Left ventricle myocardium superior (tissue), 1 donor: Measurements from ENCODE around the gene JPT1. TPM values are rescaled to one million over a fixed set of nuclear protein-coding genes. Genes with fewer than 3 reads are reported as not detected.

Experiments
- ATAC-seq: fragments of 200-7000 bp; cut with Tn5 transposase; one replicate; pipeline ENCODE4 v1.9.1; 2020; ENCODE audit warnings: mild to moderate bottlenecking, moderate library complexity
- DNase-seq: peaks from one replicate; pipeline ENCODE4 v3.0.0-alpha.2; 2020
- intact Hi-C: fragments of 100-400 bp; cut with micrococcal nuclease; formaldehyde crosslinking; loops from one replicate; pipeline ENCODE4 v1.11.0; 2022
- total RNA-seq: library from RNA; stranded (reverse); fragmentation: NEBNext Ultra II Directional; extraction: Animal tissue kit (Norgen Biotek cat#: 25700); gene quantifications from one replicate; pipeline ENCODE4 v1.2.1, GENCODE V29; 2021
- donor health status: DM: no; HTN: yes; CAD: no; lungs with severe emphysema.

JPT1 gene
- total RNA-seq, 1 donor from 2014 or later: 14.0 TPM

GRCh38 chr17:75111777-75112335, 42.5 kb downstream of the JPT1 start:
- no peak for DNase-seq
- intact Hi-C loops: no loop called here
- no peak for ATAC-seq

- peak; percentile 41 for DNase-seq
- intact Hi-C loops: no loop called here
- peak; percentile 8 for ATAC-seq
Observed at GRCh38 chr17:75110234-75110937, 43.9 kb downstream of the JPT1 start.

GRCh38 chr17:75109407-75110233, 44.7 kb downstream of the JPT1 start, which contains the start of gene ARMC7:
TSS of gene ARMC7 (plus strand) at chr17:75109969. CDS start at chr17:75110289, 320 bp downstream.
- ATAC-seq (peak; percentile 89), DNase-seq (peak; percentile 96)
- intact Hi-C loops: no loop called here

GRCh38 chr17:75109046-75109406, 45.3 kb downstream of the JPT1 start:
- no peak for ATAC-seq
- intact Hi-C loops: no loop called here
- DNase-seq: no peak

GRCh38 chr17:75108193-75108592, 46.1 kb downstream of the JPT1 start:
- no peak for DNase-seq
- intact Hi-C loops: no loop called here
- ATAC-seq: no peak

- ATAC-seq (peak; percentile 36), DNase-seq (peak; percentile 52)
- intact Hi-C loops: no loop called here
Observed at GRCh38 chr17:75105126-75106080, 48.9 kb downstream of the JPT1 start.

- intact Hi-C loops: no loop called here
- DNase-seq (no peak), ATAC-seq (peak; percentile 70)
Observed at GRCh38 chr17:75103601-75104554, 50.4 kb downstream of the JPT1 start.

GRCh38 chr17:75102385-75102821, 51.9 kb downstream of the JPT1 start:
- intact Hi-C loops: no loop called here
- ATAC-seq (no peak), DNase-seq (no peak)

- DNase-seq (no peak), ATAC-seq (no peak)
- intact Hi-C loops: no loop called here
Observed at GRCh38 chr17:75099881-75100595, 54.3 kb downstream of the JPT1 start.

- intact Hi-C loops: no loop called here
- DNase-seq (no peak), ATAC-seq (no peak)
Observed at GRCh38 chr17:75098861-75099260, 55.5 kb downstream of the JPT1 start.

- no peak for ATAC-seq
- DNase-seq: no peak
Observed at GRCh38 chr17:75097865-75098264, 56.4 kb downstream of the JPT1 start.

GRCh38 chr17:75096082-75096625, 58.2 kb downstream of the JPT1 start:
- intact Hi-C loops: no loop called here
- DNase-seq (peak; percentile 73), ATAC-seq (peak; percentile 88)

More at GRCh38 chr17:75097865-75098264, 56.4 kb downstream of the JPT1 start:
- intact Hi-C loops: no loop called here

- no peak for DNase-seq
- ATAC-seq: no peak
- intact Hi-C loops: no loop called here
Observed at GRCh38 chr17:75094871-75095399, 59.4 kb downstream of the JPT1 start.

- intact Hi-C loops: no loop called here
- DNase-seq: no peak
- ATAC-seq: no peak
Observed at GRCh38 chr17:75093548-75094158, 60.7 kb downstream of the JPT1 start.

GRCh38 chr17:75091855-75092327, 62.4 kb downstream of the JPT1 start:
- intact Hi-C loops: no loop called here
- ATAC-seq (no peak), DNase-seq (no peak)
